ENCODE results near the gene TSPO.

TSPO gene

DNA sequence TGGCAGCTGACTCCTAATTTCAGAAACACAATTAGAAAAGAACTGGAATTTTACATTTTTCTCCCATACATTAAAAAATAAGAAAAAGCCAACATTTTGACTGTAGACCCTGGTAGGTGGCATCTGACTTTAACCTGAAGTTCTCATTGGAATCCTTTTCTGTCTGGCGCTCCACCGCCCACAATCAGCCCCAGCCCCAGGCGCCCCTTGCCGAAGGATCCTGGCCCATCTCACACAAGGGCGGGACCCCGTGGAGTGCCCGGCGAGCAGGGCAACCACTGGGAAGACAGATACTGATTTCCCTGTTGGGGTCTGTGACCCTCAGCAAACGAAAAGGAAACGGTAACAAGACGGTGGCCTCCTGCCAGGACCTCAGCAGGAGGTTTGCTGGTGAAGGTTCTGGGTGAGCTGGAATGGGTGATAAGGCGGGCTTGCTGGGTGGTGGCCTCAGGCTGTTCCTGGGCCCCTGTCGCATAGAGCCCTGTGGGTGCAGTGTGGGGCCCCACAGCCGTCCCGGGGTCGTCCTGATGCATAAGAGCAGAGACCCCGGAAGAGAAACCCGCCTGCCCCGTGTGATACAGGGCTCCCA lies 15.7 kb downstream of the TSPO start:
- no peak for TF ChIP-seq TCF12 (IDR thresholded peaks at IDR 0.05; ENCODE audit: low read depth)
- no peak for TF ChIP-seq NFIC (IDR thresholded peaks at IDR 0.05)
- TF ChIP-seq, protein P1, sequence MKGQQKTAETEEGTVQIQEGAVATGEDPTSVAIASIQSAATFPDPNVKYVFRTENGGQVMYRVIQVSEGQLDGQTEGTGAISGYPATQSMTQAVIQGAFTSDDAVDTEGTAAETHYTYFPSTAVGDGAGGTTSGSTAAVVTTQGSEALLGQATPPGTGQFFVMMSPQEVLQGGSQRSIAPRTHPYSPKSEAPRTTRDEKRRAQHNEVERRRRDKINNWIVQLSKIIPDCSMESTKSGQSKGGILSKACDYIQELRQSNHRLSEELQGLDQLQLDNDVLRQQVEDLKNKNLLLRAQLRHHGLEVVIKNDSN (IDR thresholded peaks at IDR 0.05): no peak

DNA sequence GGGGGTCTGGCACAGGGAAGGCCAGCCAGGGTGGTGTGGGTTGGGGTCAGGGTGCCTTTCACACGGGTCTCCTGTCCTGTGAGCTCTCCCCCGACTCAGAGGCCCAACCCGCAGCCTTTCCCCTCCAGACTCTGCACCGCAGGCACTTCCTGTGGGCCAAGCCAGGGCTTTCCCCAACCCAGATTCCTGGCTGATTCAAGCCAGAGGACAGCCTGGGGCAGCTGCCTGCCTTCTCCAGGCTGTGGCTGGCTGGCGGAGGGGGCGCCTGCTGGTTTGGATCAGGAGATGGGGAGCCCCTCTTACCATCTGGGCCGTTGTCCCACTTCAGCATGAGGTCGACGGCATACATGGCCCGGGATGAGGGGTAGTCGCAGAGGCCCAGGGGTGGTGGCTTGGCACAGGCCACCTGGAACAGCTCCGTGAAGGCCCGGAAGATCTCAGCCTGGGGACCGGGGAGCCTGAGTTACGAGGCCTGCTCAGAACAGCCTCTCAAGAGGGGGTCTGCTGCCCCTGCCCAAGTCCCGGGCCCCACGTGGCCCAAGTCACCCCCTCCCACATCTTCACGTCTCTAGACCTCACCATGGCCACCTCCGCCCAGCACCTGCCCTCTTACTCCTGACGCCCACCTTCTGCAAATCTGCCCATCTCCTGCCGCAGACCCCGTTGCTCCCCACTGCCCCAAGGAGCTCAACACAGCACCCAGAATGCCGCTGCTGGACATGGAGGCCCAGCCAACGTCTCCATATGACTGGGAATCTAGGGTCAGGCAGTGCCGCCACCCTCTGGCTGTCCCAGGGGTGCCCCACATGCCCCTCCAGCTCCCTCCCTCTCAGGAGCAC lies 17.3 kb downstream of the TSPO start:
- TF ChIP-seq TCF12 (IDR thresholded peaks at IDR 0.05; ENCODE audit: low read depth) (no peak), ZBTB7A (IDR thresholded peaks at IDR 0.05; ENCODE audit: low read depth) (no peak), YY1 (IDR thresholded peaks at IDR 0.05; ENCODE audit: low read depth) (no peak), TAF1 (IDR thresholded peaks at IDR 0.05; ENCODE audit: low read depth) (no peak)
- TF ChIP-seq, protein P2, sequence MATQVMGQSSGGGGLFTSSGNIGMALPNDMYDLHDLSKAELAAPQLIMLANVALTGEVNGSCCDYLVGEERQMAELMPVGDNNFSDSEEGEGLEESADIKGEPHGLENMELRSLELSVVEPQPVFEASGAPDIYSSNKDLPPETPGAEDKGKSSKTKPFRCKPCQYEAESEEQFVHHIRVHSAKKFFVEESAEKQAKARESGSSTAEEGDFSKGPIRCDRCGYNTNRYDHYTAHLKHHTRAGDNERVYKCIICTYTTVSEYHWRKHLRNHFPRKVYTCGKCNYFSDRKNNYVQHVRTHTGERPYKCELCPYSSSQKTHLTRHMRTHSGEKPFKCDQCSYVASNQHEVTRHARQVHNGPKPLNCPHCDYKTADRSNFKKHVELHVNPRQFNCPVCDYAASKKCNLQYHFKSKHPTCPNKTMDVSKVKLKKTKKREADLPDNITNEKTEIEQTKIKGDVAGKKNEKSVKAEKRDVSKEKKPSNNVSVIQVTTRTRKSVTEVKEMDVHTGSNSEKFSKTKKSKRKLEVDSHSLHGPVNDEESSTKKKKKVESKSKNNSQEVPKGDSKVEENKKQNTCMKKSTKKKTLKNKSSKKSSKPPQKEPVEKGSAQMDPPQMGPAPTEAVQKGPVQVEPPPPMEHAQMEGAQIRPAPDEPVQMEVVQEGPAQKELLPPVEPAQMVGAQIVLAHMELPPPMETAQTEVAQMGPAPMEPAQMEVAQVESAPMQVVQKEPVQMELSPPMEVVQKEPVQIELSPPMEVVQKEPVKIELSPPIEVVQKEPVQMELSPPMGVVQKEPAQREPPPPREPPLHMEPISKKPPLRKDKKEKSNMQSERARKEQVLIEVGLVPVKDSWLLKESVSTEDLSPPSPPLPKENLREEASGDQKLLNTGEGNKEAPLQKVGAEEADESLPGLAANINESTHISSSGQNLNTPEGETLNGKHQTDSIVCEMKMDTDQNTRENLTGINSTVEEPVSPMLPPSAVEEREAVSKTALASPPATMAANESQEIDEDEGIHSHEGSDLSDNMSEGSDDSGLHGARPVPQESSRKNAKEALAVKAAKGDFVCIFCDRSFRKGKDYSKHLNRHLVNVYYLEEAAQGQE (IDR thresholded peaks at IDR 0.05; ENCODE audit: low read depth): no peak

DNA sequence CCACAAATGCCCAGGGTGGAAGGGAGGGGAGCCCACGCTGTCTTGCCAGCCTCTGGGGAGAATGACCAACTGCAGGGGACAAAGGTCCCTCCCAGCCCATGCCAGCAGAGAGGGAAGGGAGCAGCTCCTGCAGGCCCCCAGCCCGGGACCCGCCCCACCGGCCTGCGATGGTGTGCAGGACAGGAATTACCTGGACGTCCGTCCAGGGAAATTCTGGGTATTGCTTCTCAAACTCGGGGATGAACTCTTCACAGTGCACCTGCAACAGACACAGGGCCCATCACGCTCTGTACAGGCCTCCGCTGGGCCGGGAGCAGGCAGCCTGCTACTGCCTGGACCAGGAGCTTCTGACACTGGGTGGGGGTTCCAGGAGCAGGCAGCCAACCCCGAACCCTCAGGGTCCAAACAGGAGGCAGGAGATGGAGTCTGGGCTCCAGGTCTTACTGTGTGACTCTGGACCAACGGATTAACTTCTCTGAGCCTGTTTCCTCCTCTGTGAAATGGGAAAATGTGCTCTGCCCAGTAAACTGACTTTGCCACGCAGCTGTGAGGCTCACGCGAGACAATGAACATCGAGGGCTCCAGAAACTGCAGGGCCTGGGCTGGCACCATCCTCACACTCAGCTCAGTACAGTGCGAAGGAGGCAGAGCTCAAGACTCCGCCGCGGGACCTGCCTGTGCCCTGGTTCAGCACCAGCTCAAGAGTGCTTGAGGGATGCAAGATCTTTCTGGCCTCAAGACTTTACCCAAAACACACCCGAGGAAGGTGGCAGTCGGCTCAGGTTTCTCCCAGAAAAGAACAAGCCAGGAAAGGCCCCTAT lies 18.2 kb downstream of the TSPO start:
- TF ChIP-seq YY1 (IDR thresholded peaks at IDR 0.05; ENCODE audit: low read depth): no peak
- TF ChIP-seq, protein P2 (IDR thresholded peaks at IDR 0.05; ENCODE audit: low read depth): no peak

DNA sequence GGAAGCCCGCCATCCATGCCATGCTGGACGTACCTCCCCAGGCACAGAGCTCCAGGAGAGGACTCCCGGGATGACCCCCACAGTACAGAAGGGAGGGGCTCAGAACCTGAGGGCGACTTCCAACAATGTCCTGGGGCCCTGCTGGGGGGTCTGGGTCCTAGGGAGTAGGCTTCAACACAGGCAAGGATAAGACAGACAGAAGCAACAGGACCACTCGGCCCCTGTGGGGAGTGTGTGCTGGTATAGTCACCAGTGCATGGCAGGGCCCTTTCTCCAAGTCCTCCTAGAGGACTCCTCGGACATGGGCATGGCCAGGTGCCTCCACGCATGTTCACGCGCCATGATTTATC lies 18.7 kb downstream of the TSPO start:
- TF ChIP-seq, protein P1 (IDR thresholded peaks at IDR 0.05): no peak
- TF ChIP-seq NFIC (IDR thresholded peaks at IDR 0.05) (no peak), EP300 (IDR thresholded peaks at IDR 0.05; ENCODE audit: borderline replicate concordance) (no peak), ZBTB7A (IDR thresholded peaks at IDR 0.05; ENCODE audit: low read depth) (no peak), FOXM1 (IDR thresholded peaks at IDR 0.05; ENCODE audit: borderline replicate concordance, low read depth) (no peak), TAF1 (IDR thresholded peaks at IDR 0.05; ENCODE audit: low read depth) (no peak), TEAD4 (IDR thresholded peaks at IDR 0.05) (no peak), RAD21 (IDR thresholded peaks at IDR 0.05; ENCODE audit: low read depth) (no peak), YY1 (IDR thresholded peaks at IDR 0.05; ENCODE audit: low read depth) (no peak), TCF12 (IDR thresholded peaks at IDR 0.05; ENCODE audit: low read depth) (no peak), CREB1 (IDR thresholded peaks at IDR 0.05; ENCODE audit: low read depth) (no peak), CEBPB (IDR thresholded peaks at IDR 0.05) (no peak), EGR1 (IDR thresholded peaks at IDR 0.05) (no peak)
- TF ChIP-seq, protein P2 (IDR thresholded peaks at IDR 0.05; ENCODE audit: low read depth): no peak
- TF ChIP-seq, protein P3, sequence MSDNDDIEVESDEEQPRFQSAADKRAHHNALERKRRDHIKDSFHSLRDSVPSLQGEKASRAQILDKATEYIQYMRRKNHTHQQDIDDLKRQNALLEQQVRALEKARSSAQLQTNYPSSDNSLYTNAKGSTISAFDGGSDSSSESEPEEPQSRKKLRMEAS (IDR thresholded peaks at IDR 0.05): no peak
